Activated naive CD8-positive, alpha-beta T cell (primary cell): ENCODE data around the gene SERTAD2.

Experiments used
- H3K27ac Mint-ChIP-seq: one replicate; pipeline ENCODE4 v1.8.0; 2021; ENCODE audit warnings: mixed read lengths
- H3K27me3 Mint-ChIP-seq: one replicate; pipeline ENCODE4 v1.8.0; 2021; ENCODE audit warnings: mixed read lengths
- H3K36me3 Mint-ChIP-seq: one replicate; pipeline ENCODE4 v1.8.0; 2021; ENCODE audit warnings: mixed read lengths
- H3K4me1 Mint-ChIP-seq: one replicate; pipeline ENCODE4 v1.8.0; 2021; ENCODE audit warnings: low read depth, mixed read lengths
- H3K4me3 Mint-ChIP-seq: one replicate; pipeline ENCODE4 v1.8.0; 2021; ENCODE audit warnings: mild to moderate bottlenecking, mixed read lengths
- H3K9me3 Mint-ChIP-seq: one replicate; pipeline ENCODE4 v1.8.0; 2021; ENCODE audit warnings: low read depth, mixed read lengths

SERTAD2 gene

GRCh38 chr2:64581777-64582539, 71.8 kb downstream of the SERTAD2 start:
- no peak overlapping the region for H3K27ac Mint-ChIP-seq
- no peak overlapping the region for H3K4me3 Mint-ChIP-seq
- H3K4me1 Mint-ChIP-seq = no peaks in the 10 kb centered on the region
- no peaks in the 10 kb centered on the region for H3K9me3 Mint-ChIP-seq
- peaks cover 3% of the 10 kb centered on the region for H3K36me3 Mint-ChIP-seq
- no peaks in the 10 kb centered on the region for H3K27me3 Mint-ChIP-seq
